ENCODE data around the gene PTPRE.

The PTPRE gene

GRCh38 chr10:127883516-127883915, 23.4 kb upstream of the PTPRE start:
- no peak for DNase-seq

GRCh38 chr10:127884501-127884900, 22.4 kb upstream of the PTPRE start:
- no peak for DNase-seq

- no peak for DNase-seq
These were observed 20.4 kb upstream of the PTPRE start for GRCh38 chr10:127886371-127887051.

GRCh38 chr10:127887541-127888415, 19.1 kb upstream of the PTPRE start:
- DNase-seq, result no peak

GRCh38 chr10:127888521-127889312, 18.2 kb upstream of the PTPRE start:
- no peak for DNase-seq

- DNase-seq, result no peak
These were observed 17.2 kb upstream of the PTPRE start for GRCh38 chr10:127889605-127890195.

GRCh38 chr10:127890216-127890615, 16.7 kb upstream of the PTPRE start:
- DNase-seq, result no peak

- no peak for DNase-seq
These were observed 16.0 kb upstream of the PTPRE start for GRCh38 chr10:127890832-127891334.

- no peak for DNase-seq
These were observed 14.2 kb upstream of the PTPRE start, which contains the start of gene CLRN3 for GRCh38 chr10:127892743-127893142. Gene CLRN3, minus strand, starts transcription at chr10:127892941. Its CDS starts 157 bp downstream, at chr10:127892784.

- no peak for DNase-seq
These were observed 12.8 kb upstream of the PTPRE start for GRCh38 chr10:127894146-127894545.

GRCh38 chr10:127896590-127896989, 10.3 kb upstream of the PTPRE start:
- no peak for DNase-seq

- no peak for DNase-seq
These were observed 9.7 kb upstream of the PTPRE start for GRCh38 chr10:127897177-127897576.

GRCh38 chr10:127899766-127900387, 7.0 kb upstream of the PTPRE start:
- DNase-seq, result no peak

- DNase-seq, result no peak
These were observed 3.1 kb upstream of the PTPRE start for GRCh38 chr10:127903789-127904188.

- no peak for DNase-seq
These were observed 2.4 kb upstream of the PTPRE start for GRCh38 chr10:127904311-127905000.

GRCh38 chr10:127905001-127905847, 1.7 kb upstream of the PTPRE start:
- no peak for DNase-seq

GRCh38 chr10:127905848-127906261, 1.0 kb upstream of the PTPRE start:
- no peak for DNase-seq

GRCh38 chr10:127907411-127908105, 655 bp downstream of the PTPRE start:
- DNase-seq, result no peak

GRCh38 chr10:127908106-127908958, 1.4 kb downstream of the PTPRE start:
- DNase-seq, result no peak
